NCI-H345 treated with DMSO at 0.1 percent for 48 hours (cell line): ENCODE data around the gene STX10.
"Not testable (repeated sequence)": the region's sequence is repeated elsewhere in the genome, so short reads cannot be mapped to it uniquely, and the experiment has no call there.

Source experiments
- DNase-seq: peaks from one replicate; lab custom pipeline; 2025; ENCODE audit not compliant: unreplicated experiment; lab: John Stamatoyannopoulos, UW

Gene STX10

GRCh38 chr19:13165162-13165997 lies 15.2 kb upstream of the STX10 start:
- no peak for DNase-seq

- DNase-seq: no peak
Observed at GRCh38 chr19:13164343-13165161, 14.4 kb upstream of the STX10 start.

GRCh38 chr19:13163609-13164342 lies 13.6 kb upstream of the STX10 start:
- DNase-seq: no peak

DNA sequence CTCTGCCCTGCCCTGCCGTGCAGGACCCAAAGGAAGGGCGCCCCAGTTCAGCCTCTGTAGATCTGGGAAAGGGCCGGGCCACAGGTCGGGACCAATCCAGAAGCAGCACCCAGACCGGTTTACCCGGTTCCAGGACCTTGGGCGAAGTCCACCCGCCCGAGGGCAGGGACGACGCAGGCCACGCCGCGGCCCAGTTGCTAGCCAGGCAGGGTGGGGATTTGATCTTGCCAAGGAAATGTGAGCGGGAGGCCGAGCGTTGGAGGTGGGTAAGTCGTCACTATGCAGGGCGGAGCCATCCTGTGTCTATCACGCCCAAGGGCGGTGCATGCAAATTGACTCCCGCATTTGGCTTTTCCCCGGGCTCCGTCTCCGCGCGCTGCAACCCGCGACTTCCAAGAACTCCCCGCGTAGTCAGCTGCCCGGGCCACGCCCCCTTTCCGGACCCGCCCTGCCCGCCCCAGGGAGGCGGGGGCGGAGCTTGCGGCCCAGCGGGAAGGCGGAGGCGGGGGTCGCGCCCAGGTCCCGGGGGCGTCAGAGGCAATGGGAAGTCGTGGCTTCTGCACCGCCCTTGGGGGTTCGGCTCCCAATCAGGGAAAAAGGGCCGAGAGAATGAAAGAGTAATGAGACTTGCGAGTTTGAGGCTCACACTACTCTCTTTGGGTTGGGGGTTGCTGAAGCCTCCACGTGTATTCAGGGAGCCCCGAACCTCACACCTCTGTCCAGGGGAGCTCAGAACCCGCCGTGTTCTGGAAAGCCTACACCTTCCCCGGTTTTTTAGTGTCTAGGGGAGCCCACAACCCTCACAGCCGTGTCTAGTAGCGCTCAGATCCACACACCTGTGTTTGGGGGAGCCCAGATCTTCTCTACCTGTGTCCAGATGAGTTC lies 12.8 kb upstream of the STX10 start:
- DNase-seq: peak; percentile 14

GRCh38 chr19:13160557-13160956 lies 10.4 kb upstream of the STX10 start:
- no peak for DNase-seq

- no peak for DNase-seq
Observed at GRCh38 chr19:13159713-13160112, 9.5 kb upstream of the STX10 start.

GRCh38 chr19:13155472-13156359 lies 5.5 kb upstream of the STX10 start:
- no peak for DNase-seq

DNA sequence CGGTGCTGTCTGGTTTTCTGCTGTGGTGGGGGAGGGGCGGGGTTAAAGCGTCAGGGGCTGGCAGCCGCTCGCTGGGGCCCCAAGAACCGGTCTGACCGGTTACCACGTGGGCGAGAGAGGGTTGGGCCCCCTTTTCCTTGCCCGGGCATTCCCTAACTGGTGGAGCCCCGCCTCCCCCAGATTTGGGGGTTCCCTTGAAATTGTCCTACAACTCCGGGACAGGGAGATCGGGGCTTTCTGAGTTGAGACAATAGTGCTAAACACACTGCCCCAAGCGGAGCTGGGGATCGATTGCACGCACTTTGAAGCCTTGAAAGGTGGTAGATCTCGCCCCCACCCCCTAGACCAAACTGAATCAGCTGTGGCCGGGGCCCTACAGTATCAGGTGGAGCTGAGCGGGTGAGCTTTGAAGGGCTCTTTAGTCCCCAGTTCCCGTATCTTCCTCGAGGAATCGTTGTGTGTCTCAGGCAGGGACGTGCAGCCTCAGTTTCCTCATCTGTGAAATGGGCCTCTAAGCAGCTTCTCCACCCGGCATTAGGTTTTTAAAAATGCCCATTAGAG lies 4.8 kb upstream of the STX10 start:
- DNase-seq: no peak

DNA sequence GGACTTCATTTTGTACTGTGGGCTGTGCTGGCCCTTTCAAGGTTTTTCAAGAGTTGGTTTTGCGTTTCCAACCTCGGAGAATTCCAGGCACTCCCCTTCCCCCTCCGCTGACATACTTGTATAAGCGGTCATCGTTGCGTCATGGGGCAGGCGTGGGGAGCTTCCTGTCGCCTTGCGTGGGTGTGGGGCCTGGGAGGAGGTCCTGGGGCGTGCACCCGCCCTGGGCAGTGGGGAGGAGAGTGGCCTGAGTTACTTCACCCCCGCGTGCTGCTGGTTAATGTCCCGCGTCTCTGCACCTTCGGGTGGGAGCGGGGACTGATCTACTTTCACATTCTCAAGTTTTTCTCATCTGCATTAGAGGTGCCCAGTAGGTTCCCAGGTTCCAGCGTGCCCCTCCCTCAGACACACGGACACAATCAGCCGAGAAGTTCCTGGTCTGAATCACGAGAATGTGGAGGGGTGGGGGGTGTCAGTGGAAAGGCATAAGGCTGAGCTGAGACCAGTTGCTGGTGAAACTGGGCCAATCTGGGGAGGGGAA lies 4.1 kb upstream of the STX10 start:
- no peak for DNase-seq

DNA sequence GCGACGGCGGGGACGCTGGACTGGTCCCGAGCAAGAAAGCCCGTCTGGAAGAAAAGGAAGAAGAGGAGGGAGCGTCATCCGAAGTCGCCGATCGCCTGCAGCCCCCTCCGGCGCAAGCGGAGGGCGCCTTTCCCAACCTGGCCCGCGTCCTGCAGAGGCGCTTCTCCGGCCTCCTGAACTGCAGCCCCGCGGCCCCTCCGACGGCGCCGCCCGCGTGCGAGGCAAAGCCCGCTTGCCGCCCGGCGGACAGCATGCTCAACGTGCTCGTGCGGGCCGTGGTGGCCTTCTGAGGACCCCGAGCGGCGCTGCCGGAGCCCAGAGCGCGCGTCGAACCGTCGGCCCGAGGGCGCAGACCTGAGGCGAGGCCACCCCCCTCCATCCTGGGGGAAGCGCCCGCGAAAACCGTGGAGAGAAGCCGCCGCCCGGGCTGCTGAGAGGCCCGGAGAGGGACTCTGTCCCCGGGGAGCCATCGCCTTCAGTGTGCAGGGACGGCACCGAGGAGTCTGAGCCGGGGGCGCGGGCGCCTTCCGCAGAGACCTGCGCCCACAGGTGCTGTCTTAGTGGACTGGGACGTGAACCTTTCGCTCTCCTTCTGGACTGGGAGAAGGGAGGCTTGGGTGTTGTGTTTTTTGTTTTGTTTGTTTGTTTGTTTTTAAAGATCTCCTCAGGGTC lies 3.5 kb upstream of the STX10 start:
- DNase-seq: no peak

DNA sequence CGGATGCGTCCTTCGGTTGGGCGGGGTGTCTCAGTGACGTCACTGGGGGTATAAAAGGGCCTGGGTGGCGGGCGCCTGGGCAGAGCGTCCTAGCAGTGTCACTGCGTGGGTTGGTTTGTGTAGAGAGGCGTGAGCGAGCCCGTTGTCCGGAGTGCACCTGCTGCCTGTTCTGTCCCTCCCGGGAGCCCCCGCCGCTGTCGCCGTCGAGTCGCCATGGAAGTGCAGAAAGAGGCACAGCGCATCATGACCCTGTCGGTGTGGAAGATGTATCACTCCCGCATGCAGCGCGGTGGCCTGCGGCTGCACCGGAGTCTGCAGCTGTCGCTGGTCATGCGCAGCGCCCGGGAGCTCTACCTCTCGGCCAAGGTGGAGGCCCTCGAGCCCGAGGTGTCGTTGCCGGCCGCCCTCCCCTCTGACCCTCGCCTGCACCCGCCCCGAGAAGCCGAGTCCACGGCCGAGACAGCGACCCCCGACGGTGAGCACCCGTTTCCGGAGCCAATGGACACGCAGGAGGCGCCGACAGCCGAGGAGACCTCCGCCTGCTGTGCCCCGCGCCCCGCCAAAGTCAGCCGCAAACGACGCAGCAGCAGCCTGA lies 2.9 kb upstream of the STX10 start:
- DNase-seq: peak; percentile 30

GRCh38 chr19:13152356-13152973 lies 2.3 kb upstream of the STX10 start:
- no peak for DNase-seq

DNA sequence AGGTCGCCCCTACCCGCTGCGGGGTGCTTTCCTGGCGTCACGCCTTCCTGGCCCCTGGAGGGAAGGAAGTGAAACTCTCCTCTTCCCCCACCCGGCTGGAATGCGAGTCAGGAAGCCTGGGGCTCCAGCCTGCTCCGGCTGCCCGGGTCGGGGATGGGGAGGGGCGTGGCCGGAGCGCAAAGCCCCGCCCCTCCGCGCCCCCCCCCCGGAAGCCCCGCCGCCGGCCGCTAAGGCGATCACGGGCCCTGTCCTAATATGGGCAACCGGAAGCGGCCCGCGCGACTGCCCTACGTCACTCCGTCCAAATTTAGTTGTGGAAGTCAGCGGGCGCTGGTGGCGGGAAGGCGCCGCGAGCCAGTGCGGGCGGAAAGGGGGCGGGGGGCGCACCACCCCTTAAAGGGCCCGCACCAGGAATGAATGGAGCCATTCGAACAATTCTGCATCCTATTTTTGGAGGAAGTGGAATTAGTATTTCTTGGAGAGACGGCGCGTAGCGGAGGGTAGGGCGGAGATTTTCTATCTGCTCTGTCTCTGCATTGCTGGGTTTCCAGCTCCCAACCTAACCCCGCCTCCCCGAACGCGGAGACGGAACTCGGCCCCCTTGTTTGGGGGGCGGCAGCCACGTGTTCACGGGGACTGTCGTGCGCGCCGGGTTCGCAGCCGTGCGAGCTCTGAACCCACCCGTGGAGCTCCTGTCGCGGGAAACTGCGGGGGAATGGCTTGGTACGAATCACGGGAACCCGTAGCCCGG lies 1.6 kb upstream of the STX10 start:
- DNase-seq: peak; percentile 45

DNA sequence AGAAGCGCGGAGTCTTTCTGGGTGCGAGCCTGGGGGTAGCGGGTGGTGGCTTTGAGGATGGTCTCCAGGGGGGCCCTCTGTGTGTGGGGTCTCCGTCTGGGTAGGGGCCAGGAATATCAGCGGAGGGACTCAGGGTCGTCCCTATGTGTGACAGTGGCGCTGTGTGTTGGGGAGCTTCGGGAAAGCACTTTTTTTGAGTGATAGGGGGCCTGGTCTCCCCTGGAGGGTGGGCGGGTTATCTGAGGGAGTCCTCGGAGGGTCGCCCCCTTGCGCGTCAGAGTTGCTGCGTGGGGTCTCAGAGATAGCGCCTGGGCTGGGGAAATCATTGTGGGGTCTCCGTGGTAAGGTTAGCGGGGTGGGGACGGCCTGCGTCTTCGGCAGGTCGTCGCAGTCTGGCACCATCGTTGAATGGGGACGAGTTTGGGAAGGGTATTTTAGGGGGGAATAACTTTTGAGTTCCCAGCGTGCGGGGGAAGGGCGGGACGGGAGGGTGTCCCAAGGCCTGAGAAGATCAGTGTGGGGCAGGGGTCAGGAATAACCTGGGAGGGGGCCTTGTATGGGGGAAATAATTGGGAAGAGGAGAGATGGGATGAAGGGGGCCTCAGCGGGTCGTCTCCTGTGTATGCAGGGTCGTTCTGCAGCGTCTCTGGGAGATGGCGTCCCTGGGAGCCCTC lies 893 bp upstream of the STX10 start:
- no peak for DNase-seq

DNA sequence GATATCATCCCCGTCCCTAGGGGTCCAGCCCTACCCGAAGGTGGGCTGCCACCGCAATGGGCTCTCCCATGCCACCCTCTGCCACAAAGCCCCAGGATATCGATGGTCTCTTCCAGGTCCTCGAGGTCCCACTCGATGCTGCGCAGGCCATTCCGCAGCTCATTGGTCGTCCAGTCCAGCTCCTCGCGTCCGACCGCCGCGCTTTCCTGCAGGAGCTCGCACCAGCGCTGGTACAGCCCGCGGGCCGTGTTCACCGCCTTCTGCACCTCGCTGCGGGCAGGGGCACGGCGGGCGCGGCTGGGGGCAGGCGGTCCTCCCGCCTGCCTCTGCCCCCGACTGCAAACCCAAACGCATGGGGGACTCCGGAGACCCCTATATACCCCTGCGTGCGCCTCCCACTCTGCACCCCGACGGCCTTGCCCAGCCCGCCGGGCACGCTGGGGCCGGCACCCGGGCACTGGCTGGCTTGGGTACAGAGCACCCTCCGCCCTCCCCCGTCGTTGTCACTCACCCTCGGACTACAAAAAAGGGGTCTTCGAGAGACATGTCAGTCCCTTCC lies 468 bp downstream of the STX10 start:
- no peak for DNase-seq

- DNase-seq: not testable (repeated sequence)
Observed at GRCh38 chr19:13149173-13149627, 975 bp downstream of the STX10 start.
